Activated CD4-positive, CD25-positive, alpha-beta regulatory T cell treated with anti-CD3 and anti-CD28 coated beads, Interleukin-2, amount 50 U/mL, for 72 hours (primary cell): ENCODE results near the gene KCMF1.

Source experiments
- DNase-seq: peaks from one replicate; pipeline ENCODE4 v3.0.0; 2021

The KCMF1 gene

GRCh38 chr2:85088921-85089320, 118.0 kb downstream of the KCMF1 start:
- no peak for DNase-seq

DNA sequence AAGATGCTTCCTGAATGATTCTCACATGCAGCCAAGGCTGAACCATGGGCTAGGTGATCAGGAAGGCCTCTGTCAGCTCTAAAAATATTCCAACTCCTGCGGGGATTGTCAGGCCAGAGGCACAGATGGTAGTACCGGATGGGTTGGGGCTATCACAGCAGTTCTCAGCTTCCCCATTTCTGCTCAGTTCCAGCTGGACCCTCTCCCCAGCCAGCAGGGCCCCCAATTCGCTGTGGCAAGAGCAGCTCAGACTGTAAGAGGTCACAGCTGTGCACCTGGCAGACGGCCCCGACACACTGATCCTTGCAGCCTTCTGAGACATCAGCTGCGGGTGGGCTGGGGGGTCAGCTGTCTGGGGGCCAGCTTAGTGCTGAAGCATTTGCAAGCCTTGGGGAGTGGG, 118.6 kb downstream of the KCMF1 start:
- DNase-seq, result no peak

DNA sequence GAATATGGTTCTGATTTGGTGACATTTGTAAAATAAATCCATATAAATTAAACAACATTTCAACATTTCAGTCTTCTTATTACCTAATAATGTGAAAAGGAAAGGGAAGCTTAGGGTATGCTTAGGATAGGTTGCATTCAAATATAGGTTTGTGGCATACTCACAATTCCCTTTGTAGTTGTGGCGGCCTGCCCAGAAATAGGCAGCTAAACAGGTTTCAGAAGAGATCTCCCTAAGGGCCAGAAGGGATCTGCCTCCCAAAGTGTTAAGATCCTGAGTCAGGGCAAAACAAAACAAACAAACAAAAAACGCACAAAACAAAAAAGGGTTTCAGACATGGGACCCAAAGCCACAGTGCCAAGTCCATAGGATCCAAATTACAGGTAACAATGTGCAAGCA, 120.9 kb downstream of the KCMF1 start:
- DNase-seq, result no peak

- DNase-seq, result no peak
Measured at GRCh38 chr2:85095094-85095493, 124.1 kb downstream of the KCMF1 start.

DNA sequence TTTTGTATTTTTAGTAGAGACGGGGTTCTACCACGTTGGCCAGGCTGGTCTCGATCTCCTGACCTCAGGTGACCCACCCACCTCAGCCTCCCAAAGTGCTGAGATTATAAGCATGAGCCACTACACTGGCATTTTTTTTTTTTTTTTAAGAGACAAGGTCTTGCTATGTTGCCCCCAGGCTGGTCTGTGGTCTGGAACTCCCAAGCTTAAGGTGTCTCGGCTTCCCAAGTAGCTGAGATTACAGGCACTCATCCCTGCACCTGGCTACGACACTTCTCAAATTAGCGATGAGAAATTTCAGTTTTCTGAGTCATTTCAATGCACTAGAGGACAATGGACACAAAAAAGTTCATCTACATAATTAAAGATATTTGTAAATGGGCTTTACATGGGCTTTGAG, 125.7 kb downstream of the KCMF1 start:
- no peak for DNase-seq

DNA sequence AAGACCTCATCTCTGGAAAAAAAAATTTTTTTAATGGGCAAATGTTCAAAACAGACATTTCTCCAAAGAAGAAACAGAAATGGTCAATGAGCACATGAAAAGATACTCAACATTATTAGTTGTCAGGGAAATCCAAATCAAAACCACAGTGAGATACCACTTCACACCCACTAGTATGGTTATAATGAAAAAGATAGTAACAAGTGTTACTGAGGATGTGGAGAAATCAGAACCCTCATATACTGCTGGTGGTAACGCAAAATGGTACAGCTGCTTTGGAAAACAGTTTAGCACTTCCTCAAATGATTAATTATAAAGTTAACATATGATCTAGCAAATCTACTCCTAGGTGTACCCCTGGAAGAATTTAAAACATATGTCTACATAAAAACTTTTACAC, 133.3 kb downstream of the KCMF1 start:
- DNase-seq, result no peak

- no peak for DNase-seq
Measured at GRCh38 chr2:85106489-85107180, 135.7 kb downstream of the KCMF1 start.
